ENCODE data around the gene EPAS1.

Gene EPAS1

DNA sequence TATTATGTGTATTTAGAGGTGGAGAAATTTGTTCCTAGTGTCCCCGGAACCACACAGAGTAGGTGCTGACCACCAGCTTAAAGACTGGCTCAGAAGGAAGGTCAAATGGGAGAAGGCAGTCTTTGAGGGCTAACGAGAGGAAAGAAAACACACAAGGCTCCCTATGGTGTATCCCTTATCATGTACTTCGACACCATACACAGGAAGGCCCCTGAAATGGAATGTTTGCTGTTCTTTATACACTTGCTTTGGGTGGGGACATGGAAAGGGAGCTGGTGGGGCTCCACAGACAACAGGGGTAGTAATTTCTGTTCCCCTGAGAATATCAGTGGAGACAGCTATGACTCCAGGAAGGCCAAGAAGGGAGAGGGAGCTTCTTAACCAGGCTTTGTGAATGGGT is 6.0 kb downstream of the EPAS1 start:
- no peak for DNase-seq

GRCh38 chr2:46303822-46304221 is 6.6 kb downstream of the EPAS1 start:
- DNase-seq = no peak

DNA sequence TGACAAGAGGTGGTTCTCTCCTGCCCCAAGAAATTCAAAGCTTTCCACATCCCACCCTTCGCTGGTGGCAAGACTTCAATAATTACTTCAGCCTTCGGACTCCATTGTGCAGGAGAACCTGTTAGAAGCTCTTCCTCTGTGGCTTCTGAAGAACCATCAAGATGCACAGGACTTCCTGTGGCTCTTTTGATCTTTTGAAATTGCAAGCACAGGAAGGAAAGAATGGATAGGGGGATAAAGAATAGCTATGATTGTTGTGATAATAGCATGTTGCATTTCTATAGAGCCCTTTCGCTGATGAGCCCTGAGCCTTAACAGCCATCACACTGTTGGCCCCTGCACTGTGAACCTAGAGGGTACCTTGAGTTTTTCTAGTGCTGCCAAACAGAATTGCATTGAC is 7.4 kb downstream of the EPAS1 start:
- DNase-seq = no peak

DNA sequence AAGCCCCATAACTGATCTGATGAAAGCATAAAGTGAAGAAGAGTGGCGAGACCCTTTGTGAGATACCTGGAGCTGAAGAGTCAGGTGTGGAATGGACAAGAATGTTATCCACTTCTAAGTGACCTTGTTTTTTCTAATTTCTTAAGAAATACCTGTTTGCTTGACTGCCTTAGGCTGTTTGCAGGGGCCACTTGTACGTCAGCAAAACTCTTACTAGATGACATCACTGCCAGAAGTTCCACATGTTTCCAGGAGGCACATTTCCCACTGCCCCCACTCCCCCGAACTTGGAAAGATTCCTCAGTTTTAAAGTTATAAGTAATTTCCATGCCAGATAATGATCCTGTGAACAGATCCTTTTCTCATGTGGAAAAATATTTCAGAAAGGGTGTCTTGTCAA is 8.0 kb downstream of the EPAS1 start:
- DNase-seq = no peak

- DNase-seq = no peak
Measured at GRCh38 chr2:46305767-46306166, 8.6 kb downstream of the EPAS1 start.

GRCh38 chr2:46306330-46306751 is 9.1 kb downstream of the EPAS1 start:
- DNase-seq = peak in 2 of 3 experiments; percentile 67 to 95

GRCh38 chr2:46306988-46307655 is 9.9 kb downstream of the EPAS1 start:
- DNase-seq = peak in 1 of 3 experiments; percentile 41

DNA sequence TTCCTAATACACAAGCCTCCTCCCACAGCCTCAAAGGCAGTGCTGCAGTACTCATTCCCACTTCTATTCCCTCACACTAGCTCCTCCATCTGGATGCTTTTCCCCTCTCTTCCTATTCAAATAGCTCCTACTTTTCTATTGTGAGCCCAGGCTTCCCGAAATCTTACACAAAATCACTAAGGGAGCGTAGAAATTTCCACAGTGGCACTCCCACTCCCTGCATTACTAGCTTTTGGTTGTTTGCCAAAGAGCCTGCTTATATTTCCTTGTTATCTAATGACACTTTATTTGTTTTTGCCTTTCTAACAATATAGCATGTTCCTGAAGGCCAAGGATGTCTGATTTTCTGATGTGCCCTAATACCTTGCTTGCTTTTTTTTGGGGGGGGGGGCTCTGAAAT is 10.9 kb downstream of the EPAS1 start:
- peak in 1 of 3 experiments; percentile 32 for DNase-seq

GRCh38 chr2:46308629-46309028 is 11.4 kb downstream of the EPAS1 start:
- no peak for DNase-seq

GRCh38 chr2:46309052-46309953 is 12.1 kb downstream of the EPAS1 start:
- DNase-seq = peak in 1 of 3 experiments; percentile 26

DNA sequence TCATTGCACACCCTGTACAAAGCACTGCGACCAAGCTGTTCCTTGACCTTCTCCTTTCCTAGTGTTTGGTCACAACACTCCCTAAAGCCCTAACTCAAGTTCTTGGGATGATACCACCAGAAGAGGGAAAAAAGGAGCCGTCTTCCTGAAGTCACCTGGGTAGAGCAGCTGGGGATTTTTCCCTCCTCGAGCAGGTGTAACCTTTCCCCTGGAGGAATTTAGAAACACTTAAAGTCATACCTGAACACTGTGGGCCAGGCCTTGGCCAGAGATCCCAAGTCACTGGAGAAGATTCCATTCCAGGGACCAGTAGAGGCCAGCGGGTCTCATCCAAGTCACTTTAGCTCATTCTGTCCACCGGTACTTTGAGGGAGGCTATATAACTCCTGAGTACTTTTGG is 13.2 kb downstream of the EPAS1 start:
- DNase-seq = no peak

DNA sequence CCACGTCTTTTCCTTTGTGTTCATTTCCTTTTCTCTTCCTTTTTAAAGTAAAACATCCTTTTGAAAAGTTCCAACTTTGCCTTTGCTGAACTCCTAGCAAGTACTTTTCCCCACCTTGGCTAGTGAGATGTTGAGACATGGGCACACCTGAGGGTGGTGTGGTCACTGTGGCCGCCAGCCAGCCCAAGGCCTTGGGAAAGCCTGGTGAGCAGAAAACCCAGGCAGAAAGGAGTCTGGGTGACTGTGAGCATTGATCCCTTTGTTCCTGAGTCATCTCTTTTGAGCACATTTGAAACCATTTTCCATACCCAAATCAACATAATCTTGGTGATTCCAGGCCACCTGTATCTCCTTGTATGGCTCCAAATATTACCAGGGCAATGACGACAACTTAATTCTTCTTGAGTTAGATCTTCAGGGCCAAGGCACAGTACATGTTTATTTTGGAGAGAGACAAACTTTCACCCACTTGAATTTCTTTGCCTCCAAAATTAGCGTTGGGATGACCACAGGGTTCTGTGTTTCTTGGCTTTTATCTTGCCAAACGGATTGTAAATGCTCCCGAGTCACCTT is 14.5 kb downstream of the EPAS1 start:
- DNase-seq = no peak

DNA sequence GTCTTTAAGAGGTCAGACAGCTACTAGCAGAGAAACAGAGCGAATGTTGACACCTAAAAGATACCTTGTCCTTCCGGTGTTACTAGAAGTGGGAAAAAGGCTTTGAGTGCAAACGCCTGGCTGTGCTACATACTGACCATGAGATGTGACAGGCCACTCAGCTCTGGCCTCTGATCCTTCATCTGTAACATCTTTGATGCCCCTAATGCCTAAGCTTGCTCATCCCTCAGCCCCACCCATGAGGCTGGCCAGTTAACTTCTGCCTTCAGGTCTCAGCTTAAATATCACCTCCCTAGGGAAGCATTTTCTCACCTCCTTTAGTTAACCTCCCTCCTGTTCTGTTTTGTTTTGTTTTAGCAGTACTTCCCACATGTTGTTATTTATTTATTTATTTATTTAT is 15.9 kb downstream of the EPAS1 start:
- no peak for DNase-seq

- DNase-seq = no peak
Measured at GRCh38 chr2:46314065-46314835, 17.0 kb downstream of the EPAS1 start.

DNA sequence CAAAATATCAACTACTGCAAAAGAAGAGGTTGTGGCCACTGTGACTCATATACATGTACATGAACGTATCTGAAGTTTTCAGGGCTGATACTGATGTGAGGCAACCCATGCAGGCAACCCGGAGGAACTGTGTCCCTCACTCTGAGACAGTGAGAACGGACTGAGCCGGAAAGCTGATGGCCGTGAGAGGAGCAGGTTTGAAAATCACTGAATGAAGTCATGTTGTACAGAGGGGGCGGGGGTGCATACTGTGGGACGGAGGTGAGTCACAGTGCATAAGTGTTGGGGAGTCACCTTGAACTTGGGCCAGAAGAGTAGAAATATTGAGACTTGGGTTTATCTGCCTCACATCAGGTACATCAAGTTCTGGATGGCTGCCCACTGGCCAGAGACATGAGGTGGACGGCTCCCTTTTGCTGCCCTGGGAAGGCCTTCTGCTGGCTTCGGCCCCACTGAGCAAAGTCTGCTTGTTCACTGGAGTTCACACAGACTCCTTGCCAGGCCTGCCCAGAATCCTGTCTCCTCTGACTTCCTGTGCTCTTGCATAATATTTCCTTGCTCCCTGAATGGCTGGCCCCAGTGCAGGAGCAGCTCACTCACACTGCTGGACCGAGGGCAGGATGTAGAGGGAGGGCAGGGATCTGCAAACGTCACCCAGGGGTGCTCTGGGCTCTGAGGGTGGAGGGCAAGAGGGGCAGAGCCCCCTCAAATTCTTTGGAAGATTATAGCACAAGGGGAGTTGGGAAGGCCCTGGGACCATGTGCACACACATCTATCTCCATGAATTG is 18.1 kb downstream of the EPAS1 start:
- no peak for DNase-seq

DNA sequence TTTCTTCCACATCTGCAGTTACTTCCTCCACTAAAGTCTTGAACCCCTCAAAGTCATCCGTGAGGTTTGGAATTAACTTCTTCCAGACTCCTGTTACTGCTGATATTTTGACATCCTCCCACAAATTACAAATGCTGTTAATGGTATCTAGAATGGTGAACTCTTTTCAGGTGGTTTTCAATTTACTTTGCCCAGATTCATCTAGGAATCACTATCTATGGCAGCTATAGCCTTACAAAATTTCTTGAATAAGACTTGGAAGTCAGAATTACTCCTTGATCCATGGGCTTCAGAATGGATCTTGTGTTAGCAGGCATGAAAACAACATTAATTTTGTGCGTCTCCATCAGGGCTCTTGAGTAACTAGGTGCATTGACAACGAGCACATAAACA is 19.9 kb downstream of the EPAS1 start:
- DNase-seq = no peak

DNA sequence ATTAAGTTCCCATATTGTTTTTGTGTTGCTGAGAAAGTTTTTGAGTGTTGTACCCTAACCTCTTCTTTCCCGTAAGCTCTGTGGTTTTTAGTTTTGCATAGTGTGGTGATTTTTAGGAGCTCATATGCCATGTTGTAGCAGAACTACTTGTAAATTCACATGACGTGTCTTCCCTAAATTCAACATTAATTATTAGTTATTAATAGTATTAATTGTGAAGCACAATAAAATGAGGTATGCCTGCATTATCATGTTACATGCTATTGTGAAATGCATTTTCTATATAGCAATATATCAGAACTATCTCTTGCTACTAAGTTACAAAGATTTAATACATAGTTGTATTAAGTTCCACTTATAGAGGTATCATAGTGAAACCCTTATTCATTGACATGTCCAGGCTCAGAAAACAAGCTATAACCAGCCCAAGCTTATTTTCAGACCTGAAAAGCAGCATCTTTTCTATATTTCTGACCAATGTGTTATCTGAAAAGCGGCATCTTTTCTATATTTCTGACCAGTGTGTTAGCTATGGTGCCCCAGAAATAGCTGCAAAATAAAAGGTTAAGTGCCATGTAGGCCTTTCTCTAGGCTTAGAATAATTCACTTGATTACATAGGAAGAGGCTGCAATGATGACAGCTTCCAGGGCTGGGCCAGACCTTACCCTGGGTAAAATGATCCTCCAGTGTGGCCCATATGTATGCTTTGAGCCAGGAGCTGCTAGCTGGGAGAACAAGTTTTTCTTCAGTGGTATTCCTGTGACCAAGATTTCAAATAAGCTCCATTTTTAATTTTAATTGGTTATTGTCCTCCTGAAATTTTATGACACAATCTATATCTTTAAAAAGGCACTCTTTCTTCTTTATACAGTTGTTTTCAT is 21.6 kb downstream of the EPAS1 start:
- DNase-seq = peak in 1 of 3 experiments; percentile 22

DNA sequence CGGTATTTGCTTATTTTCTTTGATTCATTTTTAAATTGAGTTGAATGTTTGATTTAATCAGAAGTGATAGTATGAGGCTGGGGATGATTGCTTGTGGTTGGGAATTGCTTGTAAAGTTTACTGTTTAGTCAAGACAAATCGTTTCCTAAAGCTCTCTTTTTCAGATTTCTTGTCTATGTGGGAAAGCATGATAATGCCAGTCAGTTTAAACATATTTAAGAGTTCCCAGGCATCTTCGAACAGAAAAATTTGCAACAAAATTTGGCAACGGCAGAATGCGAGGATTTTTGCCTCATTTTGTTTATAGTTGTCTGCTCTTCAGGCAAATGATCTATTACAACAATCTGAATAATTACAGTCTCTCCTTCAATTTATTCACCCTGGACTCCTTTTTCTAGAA is 22.5 kb downstream of the EPAS1 start:
- DNase-seq = no peak

- peak in 2 of 3 experiments; percentile 47 to 76 for DNase-seq
Measured at GRCh38 chr2:46320141-46320567, 22.9 kb downstream of the EPAS1 start.

DNA sequence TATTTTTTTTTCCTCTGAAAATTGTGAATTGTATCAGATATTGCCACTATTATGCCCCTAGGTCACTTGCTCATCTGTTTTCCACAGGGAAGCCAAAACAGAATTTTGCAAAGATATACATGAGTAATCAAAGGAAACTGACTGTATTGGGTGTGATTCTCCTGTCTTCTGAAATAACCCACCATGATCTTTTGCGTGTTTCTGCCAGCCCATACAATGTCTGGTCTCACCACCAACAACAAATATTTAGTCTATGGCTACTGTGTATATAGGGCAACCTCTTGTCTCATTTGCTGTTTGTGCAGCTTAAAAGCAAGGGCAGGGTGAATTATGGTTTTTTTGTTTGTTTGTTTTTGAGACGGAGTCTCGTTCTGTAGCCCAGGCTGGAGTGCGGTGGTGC is 26.5 kb downstream of the EPAS1 start:
- no peak for DNase-seq
